Stimulated activated CD4-positive, alpha-beta T cell treated with anti-CD3 and anti-CD28 coated beads, Interleukin-2, amount 100 ng/mL, for 4 hours (primary cell): ENCODE measurements around the gene NR3C1.

Experiments
- DNase-seq: peaks from one replicate; pipeline ENCODE4 v3.0.0-alpha.2; 2020; ENCODE audit warnings: low read depth

Gene NR3C1

DNA sequence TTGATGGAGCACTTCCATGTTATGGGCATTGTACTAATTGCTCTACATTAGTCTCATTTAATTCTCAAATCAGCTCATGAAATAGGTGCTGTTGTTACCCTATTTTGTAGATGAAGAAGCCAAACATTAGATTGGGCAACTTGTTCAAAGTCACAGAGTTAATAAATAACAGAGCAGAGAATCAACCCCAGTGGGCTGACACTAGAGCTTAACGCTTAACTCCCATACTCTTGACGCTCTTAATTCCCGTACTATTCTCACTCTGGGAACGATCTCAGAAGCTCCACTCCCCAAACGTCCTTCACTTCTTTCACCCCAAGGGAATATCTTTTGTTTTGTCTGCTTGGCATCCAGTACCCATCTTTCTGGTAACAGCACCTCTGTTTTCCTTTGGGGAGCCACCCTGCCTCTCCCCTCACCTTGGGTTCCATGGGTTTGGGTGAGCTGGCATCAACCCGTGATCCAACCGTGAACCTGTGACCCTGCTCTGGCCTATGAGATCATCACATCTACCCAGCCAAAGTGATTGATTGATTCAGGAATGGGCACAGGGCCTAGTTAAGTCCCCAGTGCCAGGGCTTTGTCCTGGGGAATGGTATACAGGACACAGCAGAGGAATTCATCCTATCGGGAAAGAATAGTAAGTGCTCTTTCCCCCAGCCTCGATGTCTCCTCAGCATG, 169.2 kb downstream of the NR3C1 start:
- no peak for DNase-seq

GRCh38 chr5:143233031-143233430, 170.5 kb downstream of the NR3C1 start:
- DNase-seq, result no peak

GRCh38 chr5:143231973-143232812, 171.3 kb downstream of the NR3C1 start:
- DNase-seq, result no peak

GRCh38 chr5:143231416-143231815, 172.1 kb downstream of the NR3C1 start:
- no peak for DNase-seq

DNA sequence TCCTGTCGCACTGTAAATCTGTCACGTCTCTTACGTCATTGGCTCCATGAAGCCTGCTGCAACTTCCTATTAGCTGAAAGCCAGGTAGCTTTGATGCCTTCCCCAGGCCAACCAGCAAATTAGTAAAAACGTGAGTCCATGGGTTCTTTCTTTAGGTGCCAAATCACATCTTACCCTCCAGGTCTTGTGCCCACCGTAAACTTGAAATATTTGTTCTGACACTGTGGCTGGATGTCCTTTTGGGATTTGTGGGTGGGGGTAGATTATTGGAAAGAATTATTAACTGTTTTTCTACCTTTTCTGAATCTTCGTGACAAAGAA, 172.8 kb downstream of the NR3C1 start:
- DNase-seq, result no peak

DNA sequence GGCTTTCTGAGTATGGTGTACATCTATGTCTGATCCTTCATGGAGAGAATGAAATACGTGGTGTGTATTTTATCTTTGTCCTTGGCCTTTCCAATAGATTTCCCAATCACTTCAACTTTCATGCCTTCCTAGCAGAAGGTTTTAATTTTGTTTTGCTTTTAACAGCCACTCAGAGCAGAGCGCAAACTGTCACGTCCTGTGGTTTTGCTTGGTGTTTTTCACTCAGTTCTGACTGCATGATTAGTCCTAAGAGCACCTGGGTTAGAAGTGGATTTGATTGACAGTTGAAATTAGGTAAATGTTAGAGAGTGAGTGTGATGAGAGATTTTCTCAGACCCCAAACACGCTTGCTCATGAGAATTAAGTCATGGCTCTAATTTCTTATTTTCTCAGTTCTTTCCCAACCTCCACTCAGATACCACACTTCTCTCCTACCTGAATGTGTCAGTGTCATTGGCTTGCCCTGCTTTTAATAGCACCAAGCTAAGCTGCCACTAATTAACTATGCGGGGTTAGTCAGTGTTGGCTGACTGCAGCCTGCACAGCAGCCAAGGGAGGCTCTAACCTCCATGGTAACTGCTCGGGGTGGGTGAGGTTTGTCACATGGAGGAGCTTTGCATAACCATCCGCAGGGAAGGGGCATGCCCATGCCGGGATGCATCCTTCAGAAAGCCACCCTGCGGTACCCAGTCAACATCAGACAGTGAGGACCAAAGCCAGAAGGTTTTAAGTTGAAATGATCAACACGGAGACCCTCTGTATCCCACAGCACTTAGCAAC, 173.4 kb downstream of the NR3C1 start:
- no peak for DNase-seq

DNA sequence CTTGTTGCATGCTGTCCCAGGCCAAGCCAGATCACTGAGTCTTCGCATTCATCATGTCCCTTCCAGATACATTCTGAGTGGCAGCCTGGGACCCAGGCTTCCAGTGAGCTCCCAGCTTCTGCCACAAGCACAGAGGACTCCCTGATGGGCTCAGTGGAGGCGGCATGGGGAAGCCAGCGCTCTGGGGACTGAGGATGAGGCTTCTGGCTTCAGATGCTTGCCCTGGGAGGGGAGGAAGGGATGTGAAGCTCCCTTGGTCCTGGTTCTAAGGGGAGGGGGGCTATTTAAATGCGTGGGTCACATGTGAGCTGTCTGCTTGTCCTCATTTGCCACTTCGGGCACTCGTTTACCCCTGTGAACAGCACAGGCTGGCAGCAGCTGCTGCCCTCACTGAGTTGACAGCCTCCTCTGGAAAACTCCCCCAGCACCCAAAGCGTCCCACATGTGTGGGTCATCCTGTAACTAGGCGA, 174.0 kb downstream of the NR3C1 start:
- no peak for DNase-seq

GRCh38 chr5:143228597-143229293, 174.7 kb downstream of the NR3C1 start:
- DNase-seq, result no peak
